K562 (cell line): Measurements from ENCODE around the gene MRPL33. TPM values are rescaled to one million over a fixed set of nuclear protein-coding genes. Genes with fewer than 3 reads are reported as not detected.

ENCODE experiments used
- ATAC-seq: fragments of 200-7000 bp; cut with Tn5 transposase; 3 replicates; pipeline ENCODE4 v1.9.1; 2020; ENCODE audit warnings: moderate library complexity
- BruUV-seq: library from RNA; stranded (reverse); fragments of 400-500 nt; replicated peaks from 2 replicates; lab custom pipeline; 2021; lab: Mats Ljungman, UMichigan
- CTCF ChIA-PET: fragments of 300-600 bp; formaldehyde crosslinking; extraction: SDS; loops from one replicate; lab custom pipeline; 2021; ENCODE audit warnings: low intra/inter-chr PET ratio; lab: Yijun Ruan, JAX
- POLR2A ChIA-PET: fragments of 300-600, 350-650 bp; sonication (Branson Sonifier 250); formaldehyde crosslinking; extraction: SDS; loops from one replicate; lab custom pipeline; 2021; ENCODE audit warnings: antibody characterized with exemption, inconsistent platforms; lab: Yijun Ruan, JAX
- DNase-seq, 4 experiments: peaks; one replicate each; pipeline versions ENCODE4 v3.0.0 to v3.0.0-alpha.2; 2011 to 2018; ENCODE audit warnings: low spot score in 3 of 4, mixed read lengths in 3 of 4; ENCODE audit errors: extremely low read depth in 1 of 4
- FAIRE-seq: peaks from 2 replicates; lab custom pipeline; 2011; peaks lifted over from hg19 to GRCh38; lab: Jason Lieb, UNC
- H2AFZ ChIP-seq: 2 replicates; pipeline ENCODE4 v1.6.0; 2011; ENCODE audit warnings: low read depth, low read length, control low read depth, inconsistent platforms
- H3K27ac ChIP-seq: fragments of 200-600 bp; 3 replicates; pipeline ENCODE4 v1.8.0; 2011; ENCODE audit warnings: low read depth, mild to moderate bottlenecking, control low read depth, inconsistent platforms, low read length, moderate library complexity, mixed read lengths; ENCODE audit errors: extremely low read depth
- H3K27me3 ChIP-seq, 2 experiments: fragments of 300-600 bp in 1 of 2; 2 replicates in 1 of 2; 3 replicates in 1 of 2; pipeline versions ENCODE4 v1.6.0 to v1.8.0; 2011; ENCODE audit warnings: inconsistent platforms in 2 of 2, low read length in 2 of 2, mild to moderate bottlenecking in 1 of 2, mixed read lengths in 1 of 2, moderate library complexity in 1 of 2; ENCODE audit not compliant: control insufficient read depth in 2 of 2, insufficient read depth in 2 of 2
- H3K36me3 ChIP-seq: fragments of 300-600 bp; 3 replicates; pipeline ENCODE4 v1.8.0; 2011; ENCODE audit warnings: mild to moderate bottlenecking, low read length, inconsistent platforms; ENCODE audit not compliant: control insufficient read depth, insufficient read depth
- H3K4me1 ChIP-seq, 2 experiments: fragments of 200-600 bp in 1 of 2; replicated peaks in 1 of 2; 2 replicates in 1 of 2; 3 replicates in 1 of 2; pipeline versions ENCODE4 v1.5.1 to v1.8.0; 2011; ENCODE audit warnings: inconsistent platforms in 2 of 2, low read length in 2 of 2, mild to moderate bottlenecking in 1 of 2, mixed read lengths in 1 of 2, moderate library complexity in 1 of 2; ENCODE audit not compliant: control insufficient read depth in 2 of 2, insufficient read depth in 2 of 2
- H3K4me2 ChIP-seq: 2 replicates; pipeline ENCODE4 v1.6.1; 2011; ENCODE audit warnings: low read length, control low read depth, inconsistent platforms, mixed read lengths; ENCODE audit not compliant: insufficient read depth
- H3K4me3 ChIP-seq: fragments of 200-600 bp; sonication (generic), shearing (Covaris generic); 2 replicates; pipeline ENCODE4 v1.5.1; 2016; ENCODE audit warnings: control low read depth, inconsistent platforms
- H3K79me2 ChIP-seq: fragments of 200-600 bp; 3 replicates; pipeline ENCODE4 v1.8.0; 2011; ENCODE audit warnings: low read length, inconsistent platforms; ENCODE audit not compliant: control insufficient read depth, insufficient read depth
- H3K9ac ChIP-seq, 2 experiments: 2 replicates each; pipeline versions ENCODE4 v1.6.0 to v1.6.1; 2011; ENCODE audit warnings: low read depth in 2 of 2, low read length in 2 of 2, control low read depth in 1 of 2, inconsistent platforms in 1 of 2, mild to moderate bottlenecking in 1 of 2, mixed read lengths in 1 of 2; ENCODE audit not compliant: insufficient read depth in 1 of 2
- H3K9me1 ChIP-seq: one replicate; pipeline ENCODE4 v1.6.0; 2011; ENCODE audit warnings: inconsistent platforms, mild to moderate bottlenecking, low read length, moderate library complexity; ENCODE audit not compliant: control insufficient read depth, insufficient read depth
- H3K9me3 ChIP-seq: replicated peaks from 2 replicates; pipeline ENCODE4 v1.5.1; 2011; ENCODE audit warnings: low read depth, low read length, inconsistent platforms; ENCODE audit not compliant: control insufficient read depth, insufficient read depth
- H4K20me1 ChIP-seq: replicated peaks from 2 replicates; pipeline ENCODE4 v1.6.1; 2011; ENCODE audit warnings: low read length, inconsistent platforms, mixed read lengths; ENCODE audit not compliant: control insufficient read depth, insufficient read depth
- ADNP ChIP-seq: fragments of 200-800 bp; sonication (Bioruptor generic); IDR thresholded peaks from 2 replicates; pipeline ENCODE4 v1.6.1; 2016; ENCODE audit warnings: missing genetic modification characterization, missing compliant biosample characterization
- ARNT ChIP-seq, 2 experiments: fragments of 450-650 bp; IDR thresholded peaks; 2 replicates each; pipeline ENCODE4 v1.6.1; 2016; ENCODE audit warnings: mild to moderate bottlenecking in 1 of 2
- MLLT1 ChIP-seq, 2 experiments: fragments of 450-650 bp; IDR thresholded peaks; 2 replicates each; pipeline ENCODE4 v1.6.1; 2016
- SFPQ ChIP-seq: fragments of 200-400 bp; formaldehyde crosslinking; IDR thresholded peaks from 2 replicates; pipeline ENCODE4 v1.6.1; 2017; ENCODE audit warnings: mild to moderate bottlenecking, low read depth, low read length, moderate library complexity
- ZNF41 ChIP-seq: fragments of 250-450 bp; sonication (Bioruptor Pico); conservative IDR thresholded peaks from 2 replicates; pipeline ENCODE4 v1.4.0; 2020; ENCODE audit warnings: mild to moderate bottlenecking
- WGBS: fragments of 100-300 bp; shearing (Covaris generic); methylation state at CpG from one replicate; pipeline ENCODE4 v1.1.6; 2016; ENCODE audit warnings: low coverage, mixed read lengths; ENCODE audit not compliant: insufficient coverage; ENCODE audit errors: missing lambda C conversion rate; 5-methylcytosine and 5-hydroxymethylcytosine counted together
- in situ Hi-C: fragments of 300-500 bp; cut with MboI; formaldehyde crosslinking; loops from 4 replicates; pipeline ENCODE4 v1.15.0; 2018; ENCODE audit warnings: inconsistent platforms, mixed read lengths
- intact Hi-C: fragments of 100-400 bp; cut with micrococcal nuclease; formaldehyde crosslinking; loops from 2 replicates; pipeline ENCODE4 v1.14.2; 2022
- polyA plus RNA-seq, 8 experiments: library from polyadenylated mRNA; depleted of rRNA in 4 of 8; stranded (reverse) in 5 of 8; unstranded in 3 of 8; fragments of >200 nt; fragmentation: Nextera tagmentation in 2 of 8; fragmentation: Illumina TruSeq in 1 of 8; extraction: Ambion mirVana in 2 of 8; extraction: Trizol in 1 of 8; gene quantifications; 2 replicates each; pipeline versions ENCODE4 v1.2.1 to v1.2.3, GENCODE V29; 2011 to 2014; ENCODE audit warnings: inconsistent platforms in 1 of 8, missing spikeins in 1 of 8
- total RNA-seq, 7 experiments: library from RNA; depleted of rRNA in 6 of 7; stranded (reverse); fragments of >200 nt in 6 of 7; fragmentation: Illumina TruSeq in 2 of 7; extraction: Trizol in 2 of 7; gene quantifications; 2 replicates each; pipeline versions ENCODE4 v1.2.1 to v1.2.3, GENCODE V29; 2011 to 2021; ENCODE audit warnings: low replicate concordance in 1 of 7
- TF ChIP-seq, protein P1 (sequence below), 2 experiments: fragments of 450-650 bp in 1 of 2; sonication (generic) in 1 of 2; formaldehyde crosslinking; conservative IDR thresholded peaks; 2 replicates each; pipeline versions ENCODE4 v1.4.0 to v1.8.1; 2020 to 2022; ENCODE audit warnings: mild to moderate bottlenecking in 1 of 2, missing genetic modification reagents in 1 of 2

The MRPL33 gene
- total and polyA plus RNA-seq, 9 of the 15 experiments (the other 6 are each of a cell fraction or from before 2014, with no cell fraction given): 68.3 to 338 (median 226) TPM

DNA sequence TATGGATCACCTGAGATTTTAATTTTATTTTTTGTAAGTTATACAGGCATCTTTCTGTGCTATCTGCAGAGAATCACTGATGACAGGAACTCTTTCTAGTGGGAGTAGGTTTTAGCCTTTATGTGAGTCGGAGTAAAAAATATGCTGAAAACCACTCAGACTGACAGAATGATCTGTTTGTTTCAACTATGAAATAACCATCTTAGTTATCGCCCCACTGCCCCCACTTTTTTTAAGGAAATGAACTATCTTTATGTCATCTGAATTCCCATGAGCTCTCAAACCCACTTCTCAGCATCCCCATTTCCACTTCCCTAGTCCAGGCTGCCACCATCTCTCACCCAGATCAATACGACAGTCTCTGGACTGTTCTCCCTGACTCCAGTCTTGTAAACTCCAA lies 38.9 kb downstream of the MRPL33 start (continued):
- TF ChIP-seq, protein P1, sequence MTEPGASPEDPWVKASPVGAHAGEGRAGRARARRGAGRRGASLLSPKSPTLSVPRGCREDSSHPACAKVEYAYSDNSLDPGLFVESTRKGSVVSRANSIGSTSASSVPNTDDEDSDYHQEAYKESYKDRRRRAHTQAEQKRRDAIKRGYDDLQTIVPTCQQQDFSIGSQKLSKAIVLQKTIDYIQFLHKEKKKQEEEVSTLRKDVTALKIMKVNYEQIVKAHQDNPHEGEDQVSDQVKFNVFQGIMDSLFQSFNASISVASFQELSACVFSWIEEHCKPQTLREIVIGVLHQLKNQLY (CRISPR knock-in tag; conservative IDR thresholded peaks at IDR 0.05): no peak
- TF ChIP-seq, all 486 proteins: peak for 0

- H3K9me3 ChIP-seq: no peaks in the 10 kb centered on the region
- H3K27ac ChIP-seq: no peak overlapping the region
- ChIA-PET CTCF (no interaction called here), POLR2A (no interaction called here)
- in situ Hi-C loops: no loop called here
- intact Hi-C loops: no loop called here
- H3K79me2 ChIP-seq: no peaks in the 10 kb centered on the region
- H2AFZ ChIP-seq: no peak overlapping the region
- FAIRE-seq (no peak), ATAC-seq (no peak)
- 19% methylated on average over 1 of the region's 1 CpG for WGBS
- H3K9ac ChIP-seq: no peak overlapping the region
- peaks cover 16 to 28% of the 10 kb centered on the region in 2 experiments for H3K27me3 ChIP-seq
- no peak overlapping the region for H3K4me2 ChIP-seq
- BruUV-seq: no TSS peak
- TF ChIP-seq ZNF41 (CRISPR knock-in tag) (no peak), SFPQ (no peak), ADNP (tag) (no peak), MLLT1 (IDR thresholded peaks at IDR 0.05) (no peak), ARNT (IDR thresholded peaks at IDR 0.05) (no peak)
- TF ChIP-seq, all 486 proteins: peak for 0
- H3K4me3 ChIP-seq: no peak overlapping the region
- no peaks in the 10 kb centered on the region for H3K9me1 ChIP-seq
- H3K4me1 ChIP-seq: no peaks in the 10 kb centered on the region
- no peaks in the 10 kb centered on the region for H3K36me3 ChIP-seq
- no peak for DNase-seq
- H4K20me1 ChIP-seq: no peaks in the 10 kb centered on the region
Observed at GRCh38 chr2:27811768-27812167, 40.2 kb downstream of the MRPL33 start.
